A673 (cell line): ENCODE results near the gene SYNJ2BP. TPM values are rescaled to one million over a fixed set of nuclear protein-coding genes. Genes with fewer than 3 reads are reported as not detected.

Experiments
- BruUV-seq: library from RNA; stranded (reverse); fragments of 400-500 nt; replicated peaks from 2 replicates; lab custom pipeline; 2021; lab: Mats Ljungman, UMichigan
- CTCF ChIA-PET: fragments of 300-600 bp; sonication (Branson Sonifier 250); formaldehyde crosslinking; loops from one replicate; lab custom pipeline; 2022; ENCODE audit warnings: antibody characterized with exemption; lab: Charles Lee
- POLR2A ChIA-PET: fragments of 300-600 bp; sonication (Branson Sonifier 250); formaldehyde crosslinking; loops from one replicate; lab custom pipeline; 2022; ENCODE audit warnings: antibody characterized with exemption; ENCODE audit not compliant: low non-redundant PET; lab: Charles Lee
- DNase-seq: peaks from one replicate; pipeline ENCODE4 v3.0.0-alpha.2; 2015; ENCODE audit warnings: low spot score
- H3K27ac ChIP-seq: fragments of 200-600 bp; sonication (generic); 2 replicates; pipeline ENCODE4 v1.5.1; 2016; ENCODE audit warnings: mixed run types, low read depth, mild to moderate bottlenecking, mixed read lengths, antibody characterized with exemption, low read length; ENCODE audit not compliant: poor library complexity, severe bottlenecking
- H3K27me3 ChIP-seq: fragments of 200-600 bp; sonication (generic); replicated peaks from 2 replicates; pipeline ENCODE4 v1.6.1; 2017; ENCODE audit warnings: mixed run types, low read depth, mild to moderate bottlenecking, mixed read lengths, antibody characterized with exemption, low read length; ENCODE audit not compliant: insufficient read depth, poor library complexity
- H3K36me3 ChIP-seq: fragments of 200-600 bp; sonication (generic); 2 replicates; pipeline ENCODE4 v1.6.1; 2016; ENCODE audit warnings: mixed run types, mild to moderate bottlenecking, mixed read lengths, antibody characterized with exemption, low read length; ENCODE audit not compliant: insufficient read depth, poor library complexity, severe bottlenecking
- H3K4me1 ChIP-seq: fragments of 200-600 bp; sonication (generic); 2 replicates; pipeline ENCODE4 v1.6.1; 2017; ENCODE audit warnings: mixed run types, mild to moderate bottlenecking, mixed read lengths, antibody characterized with exemption, low read length; ENCODE audit not compliant: insufficient read depth, poor library complexity, severe bottlenecking
- H3K4me3 ChIP-seq: fragments of 200-600 bp; sonication (generic); 2 replicates; pipeline ENCODE4 v1.5.1; 2016; ENCODE audit warnings: low read depth, mixed run types, mild to moderate bottlenecking, mixed read lengths, low read length; ENCODE audit not compliant: poor library complexity, severe bottlenecking
- H3K9me3 ChIP-seq: fragments of 200-600 bp; sonication (generic); 2 replicates; pipeline ENCODE4 v1.6.1; 2016; ENCODE audit warnings: mixed run types, low read depth, mild to moderate bottlenecking, mixed read lengths, antibody characterized with exemption, low read length; ENCODE audit not compliant: poor library complexity, severe bottlenecking
- CTCF ChIP-seq: fragments of 300-800, 200-600 bp; sonication (generic); conservative IDR thresholded peaks from 2 replicates; pipeline ENCODE4 v1.5.1; 2017; ENCODE audit warnings: low read depth, mild to moderate bottlenecking, antibody characterized with exemption, low read length, moderate library complexity, mixed read lengths
- EZH2 ChIP-seq: fragments of 200-600 bp; sonication (generic); IDR thresholded peaks from 2 replicates; pipeline ENCODE4 v1.6.1; 2017; ENCODE audit warnings: borderline replicate concordance, low read depth, mild to moderate bottlenecking, mixed read lengths, antibody characterized with exemption, low read length; ENCODE audit not compliant: poor library complexity, severe bottlenecking
- intact Hi-C: fragments of 100-400 bp; cut with micrococcal nuclease; formaldehyde crosslinking; loops from one replicate; pipeline ENCODE4 v1.10.0; 2022; ENCODE audit not compliant: unreplicated experiment
- total RNA-seq: library from RNA; stranded (reverse); gene quantifications from 2 replicates; pipeline ENCODE4 v1.2.3, GENCODE V29; 2021

SYNJ2BP gene
- total RNA-seq, 1 experiment from 2014 or later: 27.7 TPM

- no peak for TF ChIP-seq EZH2
- TF ChIP-seq CTCF: no peak
- CTCF ChIA-PET: no interaction called here
- Histone ChIP-seq H3K27ac (no peak overlapping the region), H3K9me3 (no peaks in the 10 kb centered on the region), H3K27me3 (no peaks in the 10 kb centered on the region), H3K36me3 (no peaks in the 10 kb centered on the region), H3K4me1 (no peaks in the 10 kb centered on the region), H3K4me3 (no peak overlapping the region)
- no peak for DNase-seq
- no TSS peak for BruUV-seq
- POLR2A ChIA-PET: no interaction called here
- intact Hi-C loops: no loop called here
These were observed 24.2 kb downstream of the SYNJ2BP start for GRCh38 chr14:70392676-70393075.

DNA sequence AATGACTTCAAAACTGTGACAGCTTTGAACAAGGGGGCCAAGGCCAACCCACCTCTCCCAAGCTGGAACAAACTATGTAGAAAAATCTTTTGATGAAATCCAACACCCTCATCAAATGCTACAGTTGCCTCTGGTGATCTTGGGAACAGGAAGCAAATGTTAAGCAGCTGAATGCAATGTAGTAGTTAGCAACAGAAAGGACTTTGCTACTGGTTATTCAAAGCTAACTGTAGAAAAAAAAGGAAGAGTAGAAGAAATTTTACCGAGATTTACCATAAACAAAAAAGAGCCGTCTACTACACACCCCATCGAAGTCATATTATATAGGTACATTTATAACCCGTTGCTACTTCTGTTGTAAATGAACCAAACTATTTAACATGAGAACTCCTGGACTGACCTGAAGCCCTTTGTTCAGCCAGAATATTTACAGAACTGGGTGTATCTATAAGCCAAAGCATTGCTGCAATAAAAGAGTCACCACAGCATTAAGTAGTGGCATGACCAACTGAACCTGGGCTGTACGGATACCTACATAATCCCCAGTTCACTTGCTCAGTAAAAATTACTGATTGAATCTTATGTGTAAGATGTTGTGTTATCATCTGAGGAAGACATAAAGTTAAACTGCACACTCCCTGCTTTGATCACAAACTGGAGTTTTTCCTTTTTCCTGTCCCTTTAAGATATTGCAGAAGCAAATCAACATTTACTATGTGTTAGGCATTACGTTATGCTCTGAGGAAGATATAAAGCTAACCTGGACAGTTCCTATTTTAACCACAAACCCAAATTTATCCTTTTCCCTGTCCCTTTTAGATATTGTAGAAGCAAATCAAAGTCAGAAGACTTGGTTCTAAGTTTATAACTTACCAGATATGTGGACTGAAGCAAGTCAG is 25.1 kb downstream of the SYNJ2BP start:
- ChIA-PET POLR2A (no interaction called here), CTCF (no interaction called here)
- H3K27me3 ChIP-seq: no peaks in the 10 kb centered on the region
- no peaks in the 10 kb centered on the region for H3K4me1 ChIP-seq
- BruUV-seq: no TSS peak
- DNase-seq: no peak
- no peaks in the 10 kb centered on the region for H3K9me3 ChIP-seq
- no peak for TF ChIP-seq EZH2
- no peak for TF ChIP-seq CTCF
- H3K4me3 ChIP-seq: no peak overlapping the region
- H3K27ac ChIP-seq: no peak overlapping the region
- no peaks in the 10 kb centered on the region for H3K36me3 ChIP-seq
- intact Hi-C loops: no loop called here

GRCh38 chr14:70382536-70382935 is 34.4 kb downstream of the SYNJ2BP start:
- ChIA-PET CTCF (no interaction called here), POLR2A (no interaction called here)
- DNase-seq: no peak
- no peaks in the 10 kb centered on the region for H3K27me3 ChIP-seq
- H3K4me1 ChIP-seq: no peaks in the 10 kb centered on the region
- no peak overlapping the region for H3K27ac ChIP-seq
- no peak overlapping the region for H3K4me3 ChIP-seq
- H3K9me3 ChIP-seq: no peaks in the 10 kb centered on the region
- intact Hi-C loops: no loop called here
- H3K36me3 ChIP-seq: no peaks in the 10 kb centered on the region
- BruUV-seq: no TSS peak
- TF ChIP-seq EZH2 (no peak), CTCF (no peak)
